Left ventricle myocardium superior (tissue), 1 donor: ENCODE measurements around the gene NAB1. TPM values are rescaled to one million over a fixed set of nuclear protein-coding genes. Genes with fewer than 3 reads are reported as not detected.

Experiments
- ATAC-seq: fragments of 200-7000 bp; cut with Tn5 transposase; one replicate; pipeline ENCODE4 v1.9.1; 2020; ENCODE audit warnings: mild to moderate bottlenecking, moderate library complexity
- DNase-seq: peaks from one replicate; pipeline ENCODE4 v3.0.0-alpha.2; 2020
- intact Hi-C: fragments of 100-400 bp; cut with micrococcal nuclease; formaldehyde crosslinking; loops from one replicate; pipeline ENCODE4 v1.11.0; 2022
- total RNA-seq: library from RNA; stranded (reverse); fragmentation: NEBNext Ultra II Directional; extraction: Animal tissue kit (Norgen Biotek cat#: 25700); gene quantifications from one replicate; pipeline ENCODE4 v1.2.1, GENCODE V29; 2021
- donor health status: DM: no; HTN: yes; CAD: no; lungs with severe emphysema.

Gene NAB1
- total RNA-seq, 1 donor from 2014 or later: 19.7 TPM

- peak; percentile 26 for ATAC-seq
- intact Hi-C loops: no loop called here
- DNase-seq: no peak
These were observed 14.5 kb downstream of the NAB1 start for GRCh38 chr2:190663348-190663747.

- ATAC-seq (no peak), DNase-seq (no peak)
- intact Hi-C loops: no loop called here
These were observed 15.0 kb downstream of the NAB1 start for GRCh38 chr2:190663839-190664238.

GRCh38 chr2:190664240-190664639, 15.4 kb downstream of the NAB1 start:
- intact Hi-C loops: no loop called here
- ATAC-seq (no peak), DNase-seq (no peak)

DNA sequence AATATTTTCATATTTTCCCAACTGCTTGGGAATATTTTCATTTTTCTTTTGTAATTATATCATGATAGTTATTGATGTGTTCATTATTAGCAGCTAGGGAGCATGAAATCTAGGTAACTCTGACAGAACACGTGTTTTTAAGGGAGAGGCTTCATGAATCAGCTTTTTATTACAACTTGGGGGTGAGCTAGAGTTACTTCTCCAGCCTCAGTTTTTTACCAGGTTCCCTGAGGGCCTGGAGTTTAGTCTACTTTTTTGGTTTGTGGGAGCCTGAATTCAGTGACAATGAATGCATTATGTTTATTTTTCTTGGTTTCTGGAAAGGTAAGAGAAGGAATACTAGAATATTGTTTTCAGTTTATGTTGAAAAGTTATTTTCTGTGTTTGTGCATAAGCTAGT, 18.0 kb downstream of the NAB1 start:
- ATAC-seq (no peak), DNase-seq (no peak)
- intact Hi-C loops: no loop called here

GRCh38 chr2:190668892-190669291, 20.0 kb downstream of the NAB1 start:
- no peak for ATAC-seq
- no peak for DNase-seq
- intact Hi-C loops: no loop called here

DNA sequence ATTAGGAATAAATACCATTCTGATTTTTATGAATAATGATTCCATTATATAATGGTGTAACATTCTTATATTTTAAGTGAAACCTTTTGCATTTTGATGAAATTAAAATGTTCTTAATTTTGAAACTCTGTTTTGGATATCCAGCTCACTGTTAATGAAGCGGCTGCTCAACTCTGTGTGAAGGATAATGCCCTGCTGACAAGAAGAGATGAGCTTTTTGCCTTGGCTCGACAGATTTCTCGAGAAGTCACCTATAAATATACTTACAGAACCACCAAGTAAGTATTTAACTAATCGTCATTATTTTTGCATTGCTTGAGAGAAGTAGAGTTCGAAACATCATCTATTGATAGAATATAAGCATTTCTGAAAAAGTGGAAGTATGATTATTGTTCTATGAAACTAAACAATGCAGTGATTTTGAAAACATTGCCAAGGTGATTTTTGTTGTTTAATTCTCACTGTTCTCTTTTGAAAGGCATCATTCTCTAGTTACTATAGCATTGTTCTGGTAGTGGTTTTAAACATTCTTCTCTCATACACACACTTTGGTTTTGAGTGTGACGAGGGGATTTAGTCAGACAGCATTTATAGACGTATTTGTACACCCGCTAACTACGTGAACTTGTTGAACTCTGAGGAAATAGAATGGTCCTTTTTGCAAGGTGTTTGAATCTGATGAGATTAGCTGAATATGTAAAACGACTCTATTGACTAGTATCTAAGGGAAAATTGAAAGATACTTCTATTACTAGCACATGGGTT, 21.5 kb downstream of the NAB1 start:
- intact Hi-C loops: no loop called here
- no peak for ATAC-seq
- DNase-seq: no peak

- intact Hi-C loops: no loop called here
- no peak for ATAC-seq
- no peak for DNase-seq
These were observed 26.2 kb downstream of the NAB1 start for GRCh38 chr2:190674966-190675650.

DNA sequence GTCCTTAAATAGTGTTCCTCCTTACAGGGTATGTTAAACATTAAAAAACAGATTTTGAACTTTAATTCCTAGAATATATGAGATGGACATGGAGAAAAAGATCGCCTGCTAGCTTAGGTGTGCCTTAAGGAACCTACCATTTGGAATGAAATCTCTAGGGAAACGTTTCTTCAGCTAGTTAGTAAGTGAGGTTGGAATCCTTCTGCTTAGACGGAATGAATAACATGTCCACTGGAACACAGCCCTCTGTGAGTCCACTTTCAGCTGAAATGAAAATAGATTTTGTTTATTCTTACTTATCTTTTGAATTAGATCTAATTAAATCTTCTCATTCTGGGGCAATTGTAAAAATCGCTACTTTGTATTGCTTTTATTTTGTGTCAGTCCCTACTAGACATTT, 28.4 kb downstream of the NAB1 start:
- ATAC-seq: no peak
- no peak for DNase-seq
- intact Hi-C loops: no loop called here

GRCh38 chr2:190678444-190679162, 29.7 kb downstream of the NAB1 start:
- intact Hi-C loops: no loop called here
- DNase-seq (no peak), ATAC-seq (peak; percentile 51)

DNA sequence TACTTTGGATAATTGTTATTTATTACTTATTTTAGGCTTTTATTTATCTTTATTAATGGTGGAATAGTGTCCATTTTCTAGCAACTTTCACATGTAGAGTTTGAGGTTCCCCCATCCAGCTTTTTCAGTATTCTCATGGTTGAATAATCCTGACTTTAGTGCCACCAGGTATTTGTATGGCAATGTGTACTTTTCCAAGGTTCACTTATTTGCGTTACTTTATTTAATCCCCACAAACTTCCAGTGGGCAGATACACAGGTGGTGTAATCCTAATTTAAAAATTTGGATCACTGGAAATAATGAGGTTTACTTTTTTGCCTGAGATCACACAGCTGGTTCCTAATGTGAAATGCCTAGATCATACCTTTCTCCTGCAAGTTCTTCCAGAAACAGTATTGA, 30.5 kb downstream of the NAB1 start:
- intact Hi-C loops: no loop called here
- no peak for ATAC-seq
- no peak for DNase-seq

- intact Hi-C loops: no loop called here
- DNase-seq: peak; percentile 58
- ATAC-seq: peak; percentile 72
These were observed 31.1 kb downstream of the NAB1 start for GRCh38 chr2:190679813-190680591.

GRCh38 chr2:190682168-190682567, 33.3 kb downstream of the NAB1 start:
- no peak for ATAC-seq
- no peak for DNase-seq
- intact Hi-C loops: no loop called here

- DNase-seq (no peak), ATAC-seq (no peak)
- intact Hi-C loops: no loop called here
These were observed 34.9 kb downstream of the NAB1 start for GRCh38 chr2:190683802-190684201.

DNA sequence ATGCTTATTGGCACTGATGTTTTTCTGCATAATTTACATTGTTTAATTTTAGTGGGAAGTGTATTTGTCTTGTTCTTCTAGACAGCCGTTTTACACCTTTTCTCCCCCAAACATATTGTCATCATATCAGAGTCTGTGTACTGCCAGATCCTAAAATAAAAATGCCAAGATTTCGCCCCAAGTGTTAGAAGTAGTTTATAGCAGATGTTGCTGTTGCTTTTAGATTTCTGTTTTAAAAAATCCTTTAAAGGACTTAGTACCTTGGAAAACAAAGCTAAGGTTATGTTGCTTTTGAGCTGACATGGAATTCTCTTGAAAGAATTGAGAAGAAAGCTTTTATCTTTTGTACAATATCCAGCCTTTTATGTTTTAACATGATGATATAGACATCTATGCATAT, 36.0 kb downstream of the NAB1 start:
- ATAC-seq: no peak
- intact Hi-C loops: no loop called here
- no peak for DNase-seq

DNA sequence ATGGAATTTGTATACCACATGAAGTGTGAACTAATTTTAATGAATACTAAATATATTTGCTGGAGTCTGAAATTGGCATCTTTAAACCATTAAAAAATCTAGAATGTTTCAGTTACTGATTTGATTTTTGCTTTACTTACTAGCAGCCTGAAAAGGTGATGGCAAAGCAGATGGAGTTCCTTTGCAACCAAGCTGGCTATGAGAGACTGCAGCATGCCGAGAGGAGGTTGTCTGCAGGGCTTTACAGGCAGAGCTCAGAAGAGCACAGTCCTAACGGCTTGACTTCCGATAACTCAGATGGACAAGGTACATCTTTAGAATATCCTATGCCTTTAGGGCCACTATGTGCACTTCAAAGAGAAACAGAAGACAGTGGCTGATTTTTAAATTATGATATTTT, 36.5 kb downstream of the NAB1 start:
- intact Hi-C loops: no loop called here
- ATAC-seq: no peak
- no peak for DNase-seq

DNA sequence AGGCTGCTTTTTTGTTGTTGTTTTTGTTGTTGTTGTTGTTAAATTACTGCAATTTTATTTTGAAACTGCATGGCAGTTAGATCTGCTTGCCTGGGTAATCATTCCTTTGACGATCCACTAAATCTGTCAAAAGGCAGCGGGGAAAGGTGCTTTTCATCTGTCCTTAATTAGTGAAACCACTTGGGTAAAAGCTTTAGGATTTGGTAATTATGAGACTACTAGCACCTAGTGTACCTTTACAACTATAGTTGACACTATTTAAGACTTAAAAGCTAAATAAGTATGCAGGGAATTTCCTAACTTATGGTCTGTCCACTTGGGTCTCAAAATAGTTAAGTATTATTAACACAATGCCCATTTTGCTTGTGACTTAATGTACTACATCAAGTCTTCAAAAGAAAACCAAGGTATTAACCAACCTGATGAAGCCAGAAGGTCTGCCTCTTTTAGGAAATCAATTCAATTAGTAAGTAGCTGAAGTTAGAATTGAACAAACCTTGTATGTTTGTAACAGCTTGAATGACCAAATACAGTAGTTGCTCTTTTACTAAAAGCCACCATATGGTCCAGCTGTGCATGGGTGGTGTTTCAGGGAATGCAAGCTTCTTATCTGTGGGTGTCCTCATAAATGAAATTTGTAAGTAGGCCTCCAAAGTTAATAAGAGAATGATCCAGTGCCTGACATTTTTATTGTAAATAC, 44.8 kb downstream of the NAB1 start:
- DNase-seq (no peak), ATAC-seq (no peak)
- intact Hi-C loops: no loop called here

GRCh38 chr2:190694479-190694878, 45.6 kb downstream of the NAB1 start:
- intact Hi-C loops: no loop called here
- ATAC-seq (no peak), DNase-seq (no peak)

GRCh38 chr2:190695739-190696138, 46.9 kb downstream of the NAB1 start:
- ATAC-seq (no peak), DNase-seq (no peak)
- intact Hi-C loops: no loop called here

DNA sequence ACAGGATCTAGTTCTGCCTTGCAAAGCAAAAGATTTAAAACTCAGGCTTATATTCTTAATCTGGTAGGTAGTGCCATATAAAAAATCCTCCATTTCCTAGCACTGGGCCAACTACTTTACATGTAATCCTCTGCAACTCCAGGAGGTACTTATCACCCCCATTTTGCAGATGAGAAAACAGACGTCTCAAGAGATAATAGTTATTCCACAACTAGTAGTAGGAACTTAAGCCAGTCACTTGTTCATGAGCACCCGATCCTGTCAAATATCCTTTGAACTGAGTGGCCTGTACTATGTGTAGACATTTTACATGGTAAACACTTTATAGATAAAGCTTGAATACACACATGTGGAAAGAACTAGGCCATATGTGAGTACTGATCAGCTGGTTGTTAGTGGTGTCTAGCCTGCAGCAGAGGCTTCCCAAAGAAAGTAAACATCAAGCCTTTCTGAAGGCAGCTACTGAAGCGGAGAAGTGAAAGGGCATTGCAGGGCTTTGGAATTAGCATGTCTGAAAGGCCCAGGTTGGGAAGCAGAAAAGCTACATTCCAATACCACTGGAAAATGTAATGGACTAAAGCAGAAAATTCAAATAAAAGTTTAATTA, 48.0 kb downstream of the NAB1 start:
- intact Hi-C loops: no loop called here
- ATAC-seq: no peak

More for the DNA sequence above, 48.0 kb downstream of the NAB1 start:
- no peak for DNase-seq
